Measurements from ENCODE around the gene HAUS7.

- no peak for TF ChIP-seq CTCF (IDR thresholded peaks at IDR 0.05; ENCODE audit: low read depth, low read length, poor library complexity, severe bottlenecking)
- TF ChIP-seq EZH2phosphoT487 (IDR thresholded peaks at IDR 0.05; ENCODE audit: borderline replicate concordance, low read length): no peak
Measured at GRCh38 chrX:153492543-153492942, 22.2 kb upstream of the HAUS7 start.
